SU-DHL-6 (cell line): ENCODE data around the gene SHROOM1.

Experiments
- H2AFZ ChIP-seq: fragments of 200-600 bp; sonication (generic); 2 replicates; pipeline ENCODE4 v1.6.1; 2014; ENCODE audit warnings: low read depth, mild to moderate bottlenecking, moderate library complexity, mixed read lengths, antibody characterized with exemption, low read length; ENCODE audit not compliant: severe bottlenecking
- H3F3A ChIP-seq: fragments of 200-600 bp; shearing (Covaris generic); 2 replicates; pipeline ENCODE4 v1.6.0; 2016; ENCODE audit warnings: antibody characterized with exemption, mild to moderate bottlenecking; ENCODE audit not compliant: insufficient read depth
- H3K27ac ChIP-seq: fragments of 200-600 bp; sonication (generic); 2 replicates; pipeline ENCODE4 v1.5.1; 2016; ENCODE audit warnings: low read depth, mild to moderate bottlenecking, low read length, moderate library complexity, mixed read lengths
- H3K27me3 ChIP-seq: fragments of 200-600 bp; sonication (generic), shearing (Covaris generic); 2 replicates; pipeline ENCODE4 v1.6.0; 2014; ENCODE audit warnings: mild to moderate bottlenecking, low read length
- H3K36me3 ChIP-seq: fragments of 200-600 bp; sonication (generic); 2 replicates; pipeline ENCODE4 v1.6.1; 2014; ENCODE audit warnings: mild to moderate bottlenecking, low read length, mixed read lengths
- H3K4me2 ChIP-seq: fragments of 300-600, 200-600 bp; shearing (Covaris generic), sonication (generic); 2 replicates; pipeline ENCODE4 v1.6.0; 2014; ENCODE audit warnings: low read length, low read depth, mild to moderate bottlenecking; ENCODE audit not compliant: poor library complexity, severe bottlenecking
- H3K4me3 ChIP-seq: fragments of 200-600 bp; sonication (generic); 2 replicates; pipeline ENCODE4 v1.5.1; 2014; ENCODE audit warnings: antibody characterized with exemption, low read length, mild to moderate bottlenecking, mixed read lengths; ENCODE audit not compliant: insufficient read depth, poor library complexity, severe bottlenecking
- H3K79me2 ChIP-seq: fragments of 200-600 bp; sonication (generic); 2 replicates; pipeline ENCODE4 v1.6.1; 2014; ENCODE audit warnings: mild to moderate bottlenecking, low read length, moderate library complexity; ENCODE audit not compliant: insufficient read depth
- H3K9ac ChIP-seq: fragments of 200-600 bp; sonication (generic); 2 replicates; pipeline ENCODE4 v1.7.0; 2014; ENCODE audit warnings: mild to moderate bottlenecking, low read length
- H3K9me2 ChIP-seq: fragments of 200-600 bp; sonication (generic); replicated peaks from 2 replicates; pipeline ENCODE4 v1.6.1; 2014; ENCODE audit warnings: low read length; ENCODE audit not compliant: insufficient read depth
- H3K9me3 ChIP-seq: fragments of 200-600 bp; sonication (generic); 2 replicates; pipeline ENCODE4 v1.6.1; 2014; ENCODE audit warnings: low read length, mixed read lengths; ENCODE audit not compliant: insufficient read depth
- H4K20me1 ChIP-seq: fragments of 200-600 bp; sonication (generic); 2 replicates; pipeline ENCODE4 v1.6.1; 2014; ENCODE audit warnings: low read depth, mild to moderate bottlenecking, antibody characterized with exemption, low read length, moderate library complexity, mixed read lengths
- EZH2phosphoT487 ChIP-seq: fragments of 200-600 bp; sonication (generic), shearing (Covaris generic); conservative IDR thresholded peaks from 2 replicates; pipeline ENCODE4 v1.6.1; 2018; ENCODE audit warnings: mild to moderate bottlenecking, antibody characterized with exemption, low read length, moderate library complexity, mixed read lengths
- TF ChIP-seq, protein P1 (sequence below): fragments of 200-600 bp; sonication (generic); IDR thresholded peaks from one replicate; pipeline ENCODE4 v1.5.1; 2017; ENCODE audit warnings: antibody characterized with exemption, mild to moderate bottlenecking, low read length, moderate library complexity; ENCODE audit not compliant: insufficient read depth, poor library complexity, severe bottlenecking

The SHROOM1 gene

DNA sequence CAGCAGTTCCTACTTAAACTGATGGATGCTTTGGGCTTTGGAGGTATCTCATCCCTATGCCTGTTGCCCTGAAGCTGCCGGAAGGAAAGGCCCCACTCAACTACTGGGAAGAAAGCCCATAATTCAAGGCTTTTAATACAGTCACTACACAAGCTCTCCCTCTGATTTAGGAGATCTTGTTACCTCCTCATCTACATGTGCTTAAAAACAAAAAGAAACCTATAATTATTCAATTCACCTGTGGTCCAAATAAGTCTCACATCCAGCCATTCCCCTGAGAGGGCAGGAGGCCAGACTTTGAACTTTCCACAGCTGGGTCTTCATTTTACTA is 42.3 kb upstream of the SHROOM1 start:
- no peaks in the 10 kb centered on the region for H3K9me2 ChIP-seq
- H3K9me3 ChIP-seq: no peaks in the 10 kb centered on the region
- no peak for TF ChIP-seq EZH2phosphoT487
- TF ChIP-seq, protein P1, sequence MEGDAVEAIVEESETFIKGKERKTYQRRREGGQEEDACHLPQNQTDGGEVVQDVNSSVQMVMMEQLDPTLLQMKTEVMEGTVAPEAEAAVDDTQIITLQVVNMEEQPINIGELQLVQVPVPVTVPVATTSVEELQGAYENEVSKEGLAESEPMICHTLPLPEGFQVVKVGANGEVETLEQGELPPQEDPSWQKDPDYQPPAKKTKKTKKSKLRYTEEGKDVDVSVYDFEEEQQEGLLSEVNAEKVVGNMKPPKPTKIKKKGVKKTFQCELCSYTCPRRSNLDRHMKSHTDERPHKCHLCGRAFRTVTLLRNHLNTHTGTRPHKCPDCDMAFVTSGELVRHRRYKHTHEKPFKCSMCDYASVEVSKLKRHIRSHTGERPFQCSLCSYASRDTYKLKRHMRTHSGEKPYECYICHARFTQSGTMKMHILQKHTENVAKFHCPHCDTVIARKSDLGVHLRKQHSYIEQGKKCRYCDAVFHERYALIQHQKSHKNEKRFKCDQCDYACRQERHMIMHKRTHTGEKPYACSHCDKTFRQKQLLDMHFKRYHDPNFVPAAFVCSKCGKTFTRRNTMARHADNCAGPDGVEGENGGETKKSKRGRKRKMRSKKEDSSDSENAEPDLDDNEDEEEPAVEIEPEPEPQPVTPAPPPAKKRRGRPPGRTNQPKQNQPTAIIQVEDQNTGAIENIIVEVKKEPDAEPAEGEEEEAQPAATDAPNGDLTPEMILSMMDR: no peak
- H4K20me1 ChIP-seq: no peaks in the 10 kb centered on the region
- H3K4me3 ChIP-seq: no peak overlapping the region
- H3K4me2 ChIP-seq: no peak overlapping the region
- H3K27ac ChIP-seq: no peak overlapping the region
- H3K79me2 ChIP-seq: peaks cover under 1% of the 10 kb centered on the region; the same call in 1 of the 2 replicates
- H3K36me3 ChIP-seq: 0 out of 2 replicates have a peak, but pooled peaks cover 6% of the 10 kb centered on the region
- H3K9ac ChIP-seq: no peak overlapping the region
- H2AFZ ChIP-seq: no peak overlapping the region
- no peaks in the 10 kb centered on the region for H3K27me3 ChIP-seq
- H3F3A ChIP-seq: 0 out of 2 replicates have a peak, but pooled peaks cover 6% of the 10 kb centered on the region

DNA sequence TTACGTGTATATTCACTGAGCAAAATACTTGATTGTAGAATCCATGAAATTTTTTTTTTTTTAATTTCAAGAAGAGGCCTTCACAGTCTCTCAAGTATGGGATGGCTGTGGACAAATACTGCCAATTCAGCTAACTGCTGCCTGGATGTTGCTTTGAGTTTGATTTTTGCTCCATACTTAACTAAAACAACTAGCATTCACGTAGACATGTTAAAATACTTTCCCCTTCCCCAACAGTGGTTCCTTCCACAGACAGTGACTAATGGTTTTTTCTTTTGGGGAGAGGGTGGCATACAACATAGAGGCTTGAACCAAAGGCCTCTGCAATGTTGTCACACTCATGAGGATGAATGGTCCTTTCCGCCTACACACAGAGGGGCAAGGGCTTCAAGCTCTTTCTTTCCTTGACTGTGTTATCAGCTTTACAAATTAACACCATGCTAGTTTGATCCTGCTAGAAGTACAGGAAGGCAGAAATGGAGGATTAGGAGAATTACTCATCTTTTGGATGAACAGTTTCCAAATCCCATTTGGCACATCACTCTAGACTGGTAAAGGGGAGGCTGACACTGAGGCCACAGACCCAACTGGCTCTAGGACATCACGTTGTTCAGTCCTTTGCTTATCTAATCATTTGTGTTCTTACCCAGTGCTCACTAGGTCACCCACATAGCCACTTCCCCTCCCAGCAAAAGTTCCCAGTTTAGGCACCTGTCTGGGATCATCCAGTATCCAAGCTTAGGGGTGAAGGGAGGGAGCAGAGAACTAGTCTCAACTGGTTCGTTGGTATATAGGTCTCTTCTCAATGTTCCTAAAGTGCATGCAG is 41.2 kb upstream of the SHROOM1 start:
- Histone ChIP-seq H4K20me1 (no peaks in the 10 kb centered on the region), H3K4me3 (no peak overlapping the region), H3F3A (0 out of 2 replicates have a peak, but pooled peaks cover 6% of the 10 kb centered on the region), H3K36me3 (0 out of 2 replicates have a peak, but pooled peaks cover 6% of the 10 kb centered on the region), H3K27me3 (no peaks in the 10 kb centered on the region), H3K4me2 (no peak overlapping the region), H2AFZ (no peak overlapping the region), H3K9me3 (no peaks in the 10 kb centered on the region), H3K9ac (no peak overlapping the region), H3K27ac (no peak overlapping the region), H3K9me2 (no peaks in the 10 kb centered on the region), H3K79me2 (peaks cover 12% of the 10 kb centered on the region)
- TF ChIP-seq EZH2phosphoT487: no peak
- TF ChIP-seq, protein P1: no peak

DNA sequence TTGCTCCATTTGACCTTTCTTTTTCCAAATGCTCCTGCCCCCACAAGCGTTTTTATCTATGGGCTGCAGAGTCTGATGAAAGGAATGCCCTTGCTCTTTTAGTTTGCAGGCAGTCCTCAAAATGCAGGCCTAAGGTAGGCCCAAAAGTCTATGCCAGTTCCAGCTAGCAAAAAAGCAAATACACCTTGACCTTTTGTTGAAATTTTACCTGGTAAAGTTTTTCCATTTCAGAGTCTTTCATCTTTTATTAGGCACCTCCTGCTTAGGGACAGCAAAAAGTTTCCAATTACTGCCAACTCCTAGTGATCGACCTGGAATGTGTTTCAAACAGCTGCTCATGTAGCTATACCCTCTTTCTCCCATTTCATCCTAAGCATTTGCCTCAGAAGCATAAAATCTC is 40.4 kb upstream of the SHROOM1 start:
- TF ChIP-seq, protein P1: no peak
- no peak for TF ChIP-seq EZH2phosphoT487
- no peaks in the 10 kb centered on the region for H3K9me2 ChIP-seq
- 0 out of 2 replicates have a peak, but pooled peaks cover 6% of the 10 kb centered on the region for H3K36me3 ChIP-seq
- peaks cover 13% of the 10 kb centered on the region for H3K79me2 ChIP-seq
- no peak overlapping the region for H3K27ac ChIP-seq
- H3K4me3 ChIP-seq: no peak overlapping the region
- H3F3A ChIP-seq: peaks cover 6% of the 10 kb centered on the region; the same call in 1 of the 2 replicates
- H3K9ac ChIP-seq: no peak overlapping the region
- H2AFZ ChIP-seq: no peak overlapping the region
- no peaks in the 10 kb centered on the region for H4K20me1 ChIP-seq
- H3K27me3 ChIP-seq: no peaks in the 10 kb centered on the region
- H3K9me3 ChIP-seq: no peaks in the 10 kb centered on the region
- no peak overlapping the region for H3K4me2 ChIP-seq
